ENCODE measurements around the gene IFRD2. TPM values are rescaled to one million over a fixed set of nuclear protein-coding genes. Genes with fewer than 3 reads are reported as not detected.
"Not testable (repeated sequence)": the region's sequence is repeated elsewhere in the genome, so short reads cannot be mapped to it uniquely, and the experiment has no call there.

The IFRD2 gene
- total RNA-seq, 1 experiment from 2014 or later: 129 TPM

- peak; percentile 88 for DNase-seq (ENCODE audit: low read depth)
These were observed 41.0 kb downstream of the IFRD2 start for GRCh38 chr3:50251220-50251619.

- DNase-seq (ENCODE audit: low read depth): no peak
These were observed 41.7 kb downstream of the IFRD2 start for GRCh38 chr3:50250514-50250913.

GRCh38 chr3:50249457-50249856, 42.8 kb downstream of the IFRD2 start:
- no peak for DNase-seq (ENCODE audit: low read depth)

- peak; percentile 50 for DNase-seq (ENCODE audit: low read depth)
These were observed 43.8 kb downstream of the IFRD2 start for GRCh38 chr3:50248387-50248786.

- DNase-seq (ENCODE audit: low read depth): peak; percentile 95
These were observed 45.7 kb downstream of the IFRD2 start for GRCh38 chr3:50246517-50246954.

- peak; percentile 51 for DNase-seq (ENCODE audit: low read depth)
These were observed 46.3 kb downstream of the IFRD2 start for GRCh38 chr3:50245831-50246516.

GRCh38 chr3:50245251-50245745, 46.9 kb downstream of the IFRD2 start:
- no peak for DNase-seq (ENCODE audit: low read depth)

GRCh38 chr3:50244813-50245212, 47.4 kb downstream of the IFRD2 start:
- not testable (repeated sequence) for DNase-seq (ENCODE audit: low read depth)

- no peak for DNase-seq (ENCODE audit: low read depth)
These were observed 48.7 kb downstream of the IFRD2 start for GRCh38 chr3:50243543-50243895.

- DNase-seq (ENCODE audit: low read depth): no peak
These were observed 49.2 kb downstream of the IFRD2 start for GRCh38 chr3:50242851-50243542.

- no peak for DNase-seq (ENCODE audit: low read depth)
These were observed 49.9 kb downstream of the IFRD2 start for GRCh38 chr3:50242381-50242770.

- no peak for DNase-seq (ENCODE audit: low read depth)
These were observed 50.4 kb downstream of the IFRD2 start for GRCh38 chr3:50241713-50242380.

- DNase-seq (ENCODE audit: low read depth): no peak
These were observed 51.1 kb downstream of the IFRD2 start for GRCh38 chr3:50241163-50241562.

- no peak for DNase-seq (ENCODE audit: low read depth)
These were observed 52.6 kb downstream of the IFRD2 start for GRCh38 chr3:50239649-50240048.

- DNase-seq (ENCODE audit: low read depth): no peak
These were observed 53.6 kb downstream of the IFRD2 start for GRCh38 chr3:50238549-50239026.

- peak; percentile 79 for DNase-seq (ENCODE audit: low read depth)
These were observed 54.3 kb downstream of the IFRD2 start for GRCh38 chr3:50237754-50238548.

Other genes with a start within 250 kb of the IFRD2 start
- 97.8 and 100 TPM in 2 replicates for gene RBM5, start 203.5 kb downstream of the IFRD2 start, total RNA-seq (2014; rRNA removed)
- 0.17 and 0.83 TPM in 2 replicates for gene SEMA3F, start 137.1 kb downstream of the IFRD2 start, total RNA-seq (2014; rRNA removed)
- not detected in 2 replicates for gene GNAT1, start 100.8 kb downstream of the IFRD2 start, total RNA-seq (2014; rRNA removed)
- 1.1 TPM in 1 of 2 replicates, not detected in the other for gene SLC38A3, start 87.2 kb downstream of the IFRD2 start, total RNA-seq (2014; rRNA removed)
- gene GNAI2, start 56.2 kb downstream of the IFRD2 start, total RNA-seq (2014; rRNA removed): 297 and 323 TPM in 2 replicates
- gene SEMA3B, start 23.3 kb downstream of the IFRD2 start, total RNA-seq (2014; rRNA removed): 2.1 and 4.1 TPM in 2 replicates
- gene LSMEM2, start 13.3 kb downstream of the IFRD2 start, total RNA-seq (2014; rRNA removed): not detected in 2 replicates
- gene HYAL3, start 7.0 kb upstream of the IFRD2 start, total RNA-seq (2014; rRNA removed): 4.2 and 6.9 TPM in 2 replicates
- gene NAA80, start 7.0 kb upstream of the IFRD2 start, total RNA-seq (2014; rRNA removed): 12.7 and 15.1 TPM in 2 replicates
- 0.23 and 0.32 TPM in 2 replicates for gene HYAL1, start 11.1 kb upstream of the IFRD2 start, total RNA-seq (2014; rRNA removed)
- 106 and 145 TPM in 2 replicates for gene HYAL2, start 30.3 kb upstream of the IFRD2 start, total RNA-seq (2014; rRNA removed)
- 23.7 and 37.8 TPM in 2 replicates for gene TUSC2, start 35.8 kb upstream of the IFRD2 start, total RNA-seq (2014; rRNA removed)
- gene RASSF1, start 48.4 kb upstream of the IFRD2 start, total RNA-seq (2014; rRNA removed): 26.3 and 32.4 TPM in 2 replicates
- 1.3 and 1.9 TPM in 2 replicates for gene ZMYND10, start 53.3 kb upstream of the IFRD2 start, total RNA-seq (2014; rRNA removed)
- gene NPRL2, start 58.3 kb upstream of the IFRD2 start, total RNA-seq (2014; rRNA removed): 23.9 and 27.8 TPM in 2 replicates
- 37.9 and 42.3 TPM in 2 replicates for gene CYB561D2, start 58.4 kb upstream of the IFRD2 start, total RNA-seq (2014; rRNA removed)
- gene TMEM115, start 67.1 kb upstream of the IFRD2 start, total RNA-seq (2014; rRNA removed): 67.8 and 76.5 TPM in 2 replicates
- gene CACNA2D2, start 211.2 kb upstream of the IFRD2 start, total RNA-seq (2014; rRNA removed): not detected in 2 replicates